Measurements from ENCODE around the gene RIBC2. TPM values are rescaled to one million over a fixed set of nuclear protein-coding genes. Genes with fewer than 3 reads are reported as not detected.

RIBC2 gene
- total and polyA plus RNA-seq, 11 donors, result 0.07 to 1.0 TPM; not detected in 9

- Histone ChIP-seq H3K27ac (no peak overlapping the region), H3K27me3 (peaks cover 0 to 5% (median 0%) of the 10 kb centered on the region in 9 donors), H3K4me1 (peaks cover 0 to 30% (median 4%) of the 10 kb centered on the region in 12 donors), H3K4me3 (no peak overlapping the region), H3K9me3 (no peaks in the 10 kb centered on the region), H3K36me3 (no peaks in the 10 kb centered on the region)
- ATAC-seq, result no peak
- intact Hi-C loops (cut with DNase I), result loop anchor here in 1 of 10 donors (5.0 kb wide), 1 partner anchor 40 kb away; no protein-coding TSS in a partner anchor
- WGBS, 4 donors, result 61 to 91% (median 86%) methylated on average over 4 to 8 of the region's 8 CpGs
- TF ChIP-seq CTCF (IDR thresholded peaks at IDR 0.05) (no peak), POLR2A (IDR thresholded peaks at IDR 0.05) (no peak)
- no peak for DNase-seq
These were observed 43.3 kb downstream of the RIBC2 start for GRCh38 chr22:45456811-45457210.

DNA sequence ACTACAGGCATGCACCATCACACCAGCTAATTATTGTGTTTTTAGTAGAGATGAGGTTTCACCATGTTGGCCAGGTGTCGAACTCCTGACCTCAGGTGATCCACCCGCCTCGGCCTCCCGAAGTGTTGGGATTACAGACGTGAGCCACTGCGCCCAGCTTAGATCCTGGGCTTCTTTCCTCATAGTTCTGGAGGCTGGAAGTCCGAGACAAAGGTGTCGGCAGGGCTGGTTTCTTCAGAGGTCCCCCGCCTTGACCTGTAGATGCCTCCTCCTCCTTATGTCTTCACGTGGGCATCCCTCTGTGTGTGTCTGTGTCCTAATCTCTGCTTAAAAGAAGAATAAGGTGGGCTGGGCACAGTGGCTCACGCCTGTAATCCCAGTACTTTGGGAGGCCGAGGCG is 45.0 kb downstream of the RIBC2 start:
- Histone ChIP-seq H3K27me3 (peaks cover 0 to 5% (median 0%) of the 10 kb centered on the region in 9 donors), H3K4me3 (no peak overlapping the region), H3K9me3 (peaks cover 0 to under 1% (median 0%) of the 10 kb centered on the region in 12 donors), H3K36me3 (no peaks in the 10 kb centered on the region), H3K27ac (no peak overlapping the region), H3K4me1 (peaks cover 0 to 19% (median 4%) of the 10 kb centered on the region in 12 donors)
- WGBS, 4 donors, result 95 to 96% (median 96%) methylated on average over 13 of the region's 13 CpGs
- DNase-seq (no peak), ATAC-seq (no peak)
- intact Hi-C loops (cut with DNase I), result loop anchor here in 1 of 10 donors (5.0 kb wide), 1 partner anchor 39 kb away; no protein-coding TSS in a partner anchor
- no peak for TF ChIP-seq CTCF (IDR thresholded peaks at IDR 0.05)
- no peak for TF ChIP-seq POLR2A (IDR thresholded peaks at IDR 0.05)

GRCh38 chr22:45459235-45459634 is 45.7 kb downstream of the RIBC2 start:
- intact Hi-C loops (cut with DNase I), result loop anchor here in 1 of 10 donors (5.0 kb wide), 1 partner anchor 38 kb away; no protein-coding TSS in a partner anchor
- no peak for ATAC-seq

More at GRCh38 chr22:45459235-45459634, 45.7 kb downstream of the RIBC2 start:
- H3K4me3 ChIP-seq, result no peak overlapping the region
- no peak for DNase-seq
- 88 to 91% (median 90%) methylated on average over 8 of the region's 8 CpGs for WGBS, 4 donors
- no peaks in the 10 kb centered on the region for H3K36me3 ChIP-seq
- H3K4me1 ChIP-seq, result peaks cover 0 to 19% (median 4%) of the 10 kb centered on the region in 12 donors
- peak overlapping the region in 8 of 12 donors; percentile 58 to 82 (median 64) for H3K27ac ChIP-seq
- H3K9me3 ChIP-seq, result peaks cover 0 to 6% (median 0%) of the 10 kb centered on the region in 12 donors
- H3K27me3 ChIP-seq, result peaks cover 0 to 5% (median 0%) of the 10 kb centered on the region in 9 donors
- TF ChIP-seq POLR2A (IDR thresholded peaks at IDR 0.05) (no peak), CTCF (IDR thresholded peaks at IDR 0.05) (no peak)
